Endothelial cell of umbilical vein (primary cell): Measurements from ENCODE around the gene TGFBR3.

Experiments used
- JUN ChIP-seq: IDR thresholded peaks from 2 replicates; pipeline ENCODE4 v1.6.1; 2011; ENCODE audit warnings: borderline replicate concordance, low read depth; ENCODE audit not compliant: insufficient read length, insufficient read depth
- MAX ChIP-seq: IDR thresholded peaks from 2 replicates; pipeline ENCODE4 v1.6.1; 2011; ENCODE audit not compliant: insufficient read depth, insufficient read length
- POLR2A ChIP-seq: IDR thresholded peaks from 2 replicates; pipeline ENCODE4 v1.6.1; 2012; ENCODE audit warnings: low read depth, mild to moderate bottlenecking, control low read depth, low read length

GRCh38 chr1:91811363-91812025 is 74.5 kb downstream of the TGFBR3 start:
- TF ChIP-seq JUN (no peak), MAX (no peak), POLR2A (no peak)
